NCI-H69 (cell line): ENCODE results near the gene SHANK2.

ENCODE experiments used
- DNase-seq: peaks from one replicate; lab custom pipeline; 2025; lab: John Stamatoyannopoulos, UW

SHANK2 gene

GRCh38 chr11:71269603-71270511, 17.5 kb upstream of the SHANK2 start:
- no peak for DNase-seq

DNA sequence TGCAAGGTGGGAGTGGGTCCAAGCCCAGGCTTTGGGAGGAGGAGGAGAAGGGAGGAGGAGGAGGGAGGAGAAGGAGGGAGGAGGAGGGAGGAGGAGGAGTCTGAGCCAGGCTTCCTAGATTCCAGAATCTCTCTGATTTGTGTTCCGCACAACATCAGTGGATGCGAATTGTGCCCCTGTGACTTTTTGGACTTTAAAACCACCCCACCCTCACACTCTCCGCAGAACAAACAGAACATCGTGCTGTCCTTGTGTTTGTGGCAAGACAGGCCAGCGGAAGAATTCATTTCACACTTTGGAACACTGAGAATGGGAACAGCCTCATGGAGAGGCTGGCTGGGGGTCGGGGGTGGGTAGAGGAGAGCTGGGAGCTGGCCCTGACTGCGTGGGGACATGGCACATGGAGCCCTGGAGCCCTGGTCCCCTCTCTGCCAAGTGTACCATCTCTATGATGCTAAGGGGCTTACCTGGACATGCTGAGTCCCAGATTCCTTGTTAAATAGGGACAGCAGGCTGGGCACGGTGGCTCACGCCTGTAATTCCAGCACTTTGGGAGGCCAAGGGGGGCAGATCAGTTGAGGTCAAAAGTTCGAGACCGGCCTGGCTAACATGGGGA, 16.4 kb upstream of the SHANK2 start:
- no peak for DNase-seq

- DNase-seq = no peak
These were observed 15.5 kb upstream of the SHANK2 start for GRCh38 chr11:71267807-71268421.

GRCh38 chr11:71266114-71266833, 13.9 kb upstream of the SHANK2 start:
- DNase-seq = no peak

- no peak for DNase-seq
These were observed 13.2 kb upstream of the SHANK2 start for GRCh38 chr11:71265559-71266092.

- DNase-seq = no peak
These were observed 11.0 kb upstream of the SHANK2 start for GRCh38 chr11:71263386-71263785.

GRCh38 chr11:71255800-71256479, 3.6 kb upstream of the SHANK2 start:
- no peak for DNase-seq

GRCh38 chr11:71255323-71255722, 2.9 kb upstream of the SHANK2 start:
- no peak for DNase-seq

DNA sequence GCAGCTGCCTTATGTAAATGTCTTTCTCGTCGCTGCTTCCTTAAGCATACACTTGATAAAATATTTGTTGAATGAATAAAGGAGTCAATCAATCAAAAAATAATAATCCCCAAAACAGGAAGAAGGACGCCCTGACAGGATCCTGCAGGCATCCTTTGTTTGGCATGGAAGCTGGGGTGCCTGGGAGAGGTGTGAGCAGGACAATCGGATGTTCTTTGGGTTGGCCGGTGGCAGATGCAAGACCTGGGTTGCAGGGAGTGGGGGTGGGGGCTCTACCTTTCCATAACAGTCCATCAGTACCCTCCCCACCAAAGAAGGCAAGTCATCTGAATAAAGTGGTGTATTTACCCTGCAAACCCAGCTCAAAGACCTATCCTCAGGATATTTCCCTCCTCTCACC, 1.4 kb upstream of the SHANK2 start:
- no peak for DNase-seq

DNA sequence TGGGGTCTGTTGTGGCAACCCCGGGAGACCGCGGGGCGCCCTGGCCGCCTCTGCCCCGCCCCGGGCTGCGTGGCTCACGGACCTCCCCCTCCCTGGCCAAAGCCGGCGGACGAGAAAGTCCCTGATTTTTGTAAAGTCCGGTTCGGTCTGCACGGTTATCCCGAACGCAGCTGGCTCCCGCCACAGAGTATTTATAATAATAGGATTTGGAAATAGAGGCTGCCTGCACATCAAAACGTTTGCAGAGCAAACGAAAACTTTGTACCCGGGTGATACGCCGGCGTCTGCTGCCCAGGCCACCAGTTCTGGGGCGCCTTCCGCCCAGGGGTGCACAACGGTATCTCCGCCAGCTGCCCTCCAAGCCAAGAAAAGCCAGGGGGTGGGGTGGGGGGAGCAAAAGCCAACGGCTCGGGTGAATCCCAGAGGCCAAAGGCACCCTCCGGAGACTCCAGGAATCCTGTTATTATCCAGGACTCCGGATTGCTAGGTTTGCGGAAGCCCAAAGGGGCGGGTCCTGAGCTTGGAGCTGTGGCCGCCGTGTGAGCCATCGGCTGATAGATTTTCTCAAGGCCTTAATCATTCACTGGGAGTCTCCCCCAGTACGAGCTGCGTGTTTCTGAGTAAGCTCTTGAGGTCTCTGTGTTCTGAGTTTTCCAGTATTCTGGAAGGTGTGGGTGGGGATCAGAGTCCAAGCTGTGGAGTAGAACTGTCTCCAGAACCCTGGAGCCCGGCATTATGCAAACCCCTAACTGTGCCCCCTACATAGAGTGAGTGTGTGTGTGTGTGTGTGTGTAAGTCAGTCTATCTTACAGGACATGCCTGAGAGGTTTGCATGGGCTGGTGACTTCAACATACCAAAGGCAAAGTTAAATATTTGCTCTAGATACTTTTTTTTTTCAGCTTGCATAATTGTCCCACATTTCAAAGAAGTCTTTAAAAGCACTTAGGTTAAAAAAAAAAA, 673 bp upstream of the SHANK2 start:
- peak; percentile 47 for DNase-seq

- peak; percentile 62 for DNase-seq
These were observed 562 bp downstream of the SHANK2 start for GRCh38 chr11:71251761-71252268.

DNA sequence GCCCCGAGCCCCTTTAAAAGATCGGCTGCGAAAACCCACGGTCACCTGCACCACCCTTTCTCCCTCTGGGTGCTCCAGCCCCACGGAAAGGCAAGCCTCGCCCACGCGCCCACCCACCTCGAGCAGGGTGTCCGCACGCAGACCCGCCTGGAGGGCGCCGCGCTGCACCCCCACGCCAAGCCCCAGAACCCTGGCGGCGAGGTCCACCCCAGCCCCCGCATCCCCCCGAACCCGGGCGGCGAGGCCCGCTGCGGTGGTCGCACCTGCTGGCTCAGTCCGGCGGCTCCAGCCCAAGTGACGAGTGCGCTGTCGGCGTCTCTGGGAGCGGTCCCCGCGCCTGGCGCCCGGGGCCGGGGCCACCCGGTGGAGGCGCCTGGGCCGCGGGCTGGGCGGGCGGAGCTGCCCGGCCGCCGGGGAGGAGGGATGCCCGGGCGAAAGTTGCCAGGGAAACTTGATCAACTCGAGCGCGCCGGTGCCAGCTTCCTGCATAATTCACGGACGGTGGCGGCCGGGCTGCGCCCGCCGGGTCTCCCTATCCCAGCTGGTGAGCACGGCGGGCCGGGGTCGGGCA, 1.1 kb downstream of the SHANK2 start:
- DNase-seq = peak; percentile 57

GRCh38 chr11:71250523-71251150, 1.7 kb downstream of the SHANK2 start:
- DNase-seq = no peak

DNA sequence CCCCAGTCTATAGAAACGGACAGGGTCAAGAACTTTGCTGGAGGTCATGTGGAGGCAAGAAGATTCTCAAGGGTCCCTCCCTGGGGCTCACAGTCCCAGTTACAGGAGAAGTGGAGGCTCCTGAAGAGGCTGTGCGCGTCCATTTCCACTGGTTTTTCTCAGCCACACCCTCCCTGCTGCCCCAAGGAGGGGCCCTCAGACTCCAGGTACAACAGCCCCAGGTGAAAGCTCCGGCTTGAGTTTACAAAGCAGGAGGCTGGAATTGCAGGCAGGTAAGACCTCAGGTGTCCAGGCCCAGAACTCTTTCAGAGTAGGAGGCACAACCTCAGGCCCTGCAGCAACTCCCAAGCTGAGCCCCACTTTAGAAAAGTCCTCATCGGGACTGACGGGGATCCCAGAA, 3.1 kb downstream of the SHANK2 start:
- no peak for DNase-seq

GRCh38 chr11:71248656-71249055, 3.7 kb downstream of the SHANK2 start:
- no peak for DNase-seq

DNA sequence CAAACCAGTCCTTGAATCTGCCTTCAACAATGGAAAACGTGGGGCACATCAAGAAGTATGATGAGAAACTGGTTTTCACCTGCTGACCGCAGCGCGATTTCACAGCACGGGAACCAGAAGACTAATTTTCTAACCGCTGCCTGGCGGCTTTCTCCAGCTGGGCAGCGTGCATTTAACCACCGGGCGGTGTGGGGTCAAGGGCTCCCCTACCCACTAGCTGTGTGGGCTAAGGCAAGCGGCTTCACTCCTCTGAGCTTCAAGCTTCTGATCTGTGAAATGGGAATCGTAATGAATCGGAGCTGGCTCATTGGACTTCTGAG, 4.2 kb downstream of the SHANK2 start:
- DNase-seq = no peak

GRCh38 chr11:71247551-71248250, 4.7 kb downstream of the SHANK2 start:
- no peak for DNase-seq

DNA sequence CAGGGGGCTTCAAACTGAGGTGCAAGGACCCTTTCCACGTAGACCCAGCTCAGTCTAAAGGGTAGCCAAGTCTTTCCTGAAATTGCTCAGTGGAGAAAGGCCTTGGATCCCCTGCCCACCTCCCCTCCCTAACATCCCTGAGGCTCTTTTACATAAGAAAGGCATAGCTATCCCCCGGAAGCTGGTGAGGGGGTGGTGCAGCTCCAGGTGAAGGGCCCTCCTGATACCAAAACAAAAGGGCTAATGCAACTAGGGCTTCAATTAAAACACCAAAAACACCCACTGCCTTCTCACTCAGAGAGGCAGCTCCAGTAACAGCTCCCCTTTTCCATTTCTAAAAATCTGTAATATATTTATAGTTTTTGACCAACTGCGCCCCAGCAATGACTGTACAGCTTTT, 5.8 kb downstream of the SHANK2 start:
- peak; percentile 10 for DNase-seq
